Glutamatergic neuron (in vitro differentiated cells): Measurements from ENCODE around the gene TLX2. TPM values are rescaled to one million over a fixed set of nuclear protein-coding genes. Genes with fewer than 3 reads are reported as not detected.

Experiments
- DNase-seq: peaks from one replicate; pipeline ENCODE4 v3.0.0; 2022
- H3K27ac Mint-ChIP-seq: one replicate; pipeline ENCODE4 v1.8.0; 2020; ENCODE audit warnings: mild to moderate bottlenecking, mixed read lengths, inconsistent platforms; ENCODE audit not compliant: unreplicated experiment
- H3K27me3 Mint-ChIP-seq: one replicate; pipeline ENCODE4 v1.8.0; 2020; ENCODE audit warnings: mild to moderate bottlenecking, moderate library complexity, mixed read lengths, inconsistent platforms; ENCODE audit not compliant: unreplicated experiment
- H3K36me3 Mint-ChIP-seq: one replicate; pipeline ENCODE4 v1.8.0; 2020; ENCODE audit warnings: mild to moderate bottlenecking, mixed read lengths, inconsistent platforms; ENCODE audit not compliant: unreplicated experiment
- H3K4me1 Mint-ChIP-seq: one replicate; pipeline ENCODE4 v1.8.0; 2020; ENCODE audit warnings: mild to moderate bottlenecking, low read depth, mixed read lengths, inconsistent platforms; ENCODE audit not compliant: unreplicated experiment
- H3K4me3 Mint-ChIP-seq: one replicate; pipeline ENCODE4 v1.8.0; 2020; ENCODE audit warnings: mild to moderate bottlenecking, mixed read lengths, inconsistent platforms; ENCODE audit not compliant: unreplicated experiment
- H3K9me3 Mint-ChIP-seq: one replicate; pipeline ENCODE4 v1.8.0; 2020; ENCODE audit warnings: mild to moderate bottlenecking, moderate library complexity, mixed read lengths, inconsistent platforms; ENCODE audit not compliant: unreplicated experiment
- CTCF ChIP-seq: fragments of 200-600 bp; sonication (generic); IDR thresholded peaks from one replicate; pipeline ENCODE4 v1.5.0; 2021; ENCODE audit not compliant: partially characterized antibody, unreplicated experiment
- total RNA-seq: library from RNA; stranded (reverse); fragmentation: NEBNext Ultra II Directional; extraction: Animal tissue kit (Norgen Biotek cat#: 25700); gene quantifications from one replicate; pipeline ENCODE4 v1.2.1, GENCODE V29; 2021; ENCODE audit not compliant: unreplicated experiment

TLX2 gene
- total RNA-seq, 1 donor from 2014 or later = 21.2 TPM

DNA sequence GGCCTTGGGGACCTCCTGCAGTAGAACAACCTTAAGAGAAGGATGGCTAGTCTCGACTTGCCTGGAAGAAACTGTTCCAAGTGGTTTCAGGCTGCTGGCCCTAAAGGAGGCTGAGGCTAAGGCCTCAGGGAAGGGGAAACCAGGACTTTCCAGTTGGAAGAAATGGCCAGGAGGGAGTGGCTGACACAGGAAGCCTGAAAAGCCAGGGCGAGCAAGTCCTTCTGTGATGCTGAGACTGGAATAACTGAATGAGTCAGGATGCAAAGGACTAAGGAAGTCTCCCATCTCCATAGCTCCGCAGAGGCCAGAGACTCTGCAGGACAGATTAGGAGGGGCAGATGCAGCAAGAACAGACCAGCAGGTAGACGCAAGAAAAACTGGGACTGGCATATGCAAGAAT lies 22.9 kb downstream of the TLX2 start:
- Mint-ChIP-seq H3K27me3 (peaks cover 7% of the 10 kb centered on the region), H3K4me1 (peaks cover 7% of the 10 kb centered on the region), H3K9me3 (peaks cover 8% of the 10 kb centered on the region), H3K27ac (no peak overlapping the region), H3K4me3 (no peak overlapping the region), H3K36me3 (peaks cover 5% of the 10 kb centered on the region)
- no peak for DNase-seq
- TF ChIP-seq CTCF = no peak

- peaks cover 6% of the 10 kb centered on the region for H3K9me3 Mint-ChIP-seq
- no peak overlapping the region for H3K27ac Mint-ChIP-seq
- H3K4me1 Mint-ChIP-seq = no peaks in the 10 kb centered on the region
- peaks cover 2% of the 10 kb centered on the region for H3K27me3 Mint-ChIP-seq
- no peak for DNase-seq
- H3K36me3 Mint-ChIP-seq = peaks cover 11% of the 10 kb centered on the region
- no peak for TF ChIP-seq CTCF
- no peak overlapping the region for H3K4me3 Mint-ChIP-seq
Measured at GRCh38 chr2:74538881-74539339, 24.7 kb downstream of the TLX2 start.

DNA sequence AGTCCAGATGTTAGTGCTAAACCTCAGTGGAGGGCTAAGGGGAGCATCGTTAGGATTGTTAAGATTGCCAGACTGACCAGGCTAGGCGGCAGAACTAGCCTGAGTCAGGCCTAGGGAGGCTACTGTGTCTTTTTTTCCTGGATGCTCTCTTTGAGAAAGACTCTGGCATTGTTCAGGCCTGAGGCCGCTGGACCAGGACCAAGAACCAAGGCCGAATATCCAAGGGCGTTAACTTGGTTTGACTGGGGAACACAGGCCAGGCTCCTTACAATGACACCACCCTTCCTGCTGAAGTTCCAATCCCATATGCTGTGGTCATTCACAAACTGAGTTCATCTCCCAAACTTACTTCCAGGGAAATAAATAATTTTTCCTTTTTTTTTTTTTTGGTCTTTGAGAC lies 26.0 kb downstream of the TLX2 start:
- Mint-ChIP-seq H3K27ac (no peak overlapping the region), H3K4me1 (no peaks in the 10 kb centered on the region), H3K36me3 (peaks cover 11% of the 10 kb centered on the region), H3K9me3 (peaks cover 5% of the 10 kb centered on the region), H3K4me3 (no peak overlapping the region), H3K27me3 (peaks cover 3% of the 10 kb centered on the region)
- no peak for DNase-seq
- no peak for TF ChIP-seq CTCF

DNA sequence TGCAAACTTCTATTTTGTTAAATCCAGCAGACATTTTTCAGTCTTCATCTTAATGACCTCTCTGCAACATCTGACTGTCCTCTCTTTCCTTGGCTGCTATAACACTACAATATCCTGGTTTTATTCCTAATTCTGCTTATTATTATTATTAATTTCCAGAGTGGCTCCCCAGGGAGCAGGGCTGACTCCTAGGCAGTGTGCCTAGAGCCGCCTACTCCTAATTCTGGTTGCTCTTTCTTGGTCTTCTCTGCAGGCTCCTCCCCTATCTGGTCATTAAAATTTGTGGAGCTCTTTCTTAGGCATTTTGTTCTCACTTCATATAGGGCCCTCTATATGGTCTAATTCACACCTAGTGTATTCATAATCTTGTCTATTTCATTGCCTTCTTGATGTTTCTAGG lies 28.7 kb downstream of the TLX2 start:
- Mint-ChIP-seq H3K36me3 (peaks cover 11% of the 10 kb centered on the region), H3K4me1 (peaks cover 8% of the 10 kb centered on the region), H3K4me3 (no peak overlapping the region), H3K9me3 (peaks cover 7% of the 10 kb centered on the region), H3K27me3 (peaks cover 4% of the 10 kb centered on the region), H3K27ac (no peak overlapping the region)
- DNase-seq = no peak
- no peak for TF ChIP-seq CTCF

GRCh38 chr2:74544634-74545033 lies 30.4 kb downstream of the TLX2 start:
- Mint-ChIP-seq H3K4me3 (no peak overlapping the region), H3K36me3 (peaks cover 6% of the 10 kb centered on the region), H3K4me1 (peaks cover 16% of the 10 kb centered on the region), H3K27me3 (peaks cover 11% of the 10 kb centered on the region), H3K27ac (no peak overlapping the region), H3K9me3 (peaks cover 12% of the 10 kb centered on the region)
- DNase-seq = no peak
- no peak for TF ChIP-seq CTCF
